Limb (tissue), 2 donors: Measurements from ENCODE around the gene ST6GALNAC4.

Experiments
- DNase-seq, 2 donors: peaks; one replicate each; pipeline ENCODE4 v3.0.0-alpha.2; 2016; ENCODE audit errors: extremely low spot score in 2 of 2

Gene ST6GALNAC4

DNA sequence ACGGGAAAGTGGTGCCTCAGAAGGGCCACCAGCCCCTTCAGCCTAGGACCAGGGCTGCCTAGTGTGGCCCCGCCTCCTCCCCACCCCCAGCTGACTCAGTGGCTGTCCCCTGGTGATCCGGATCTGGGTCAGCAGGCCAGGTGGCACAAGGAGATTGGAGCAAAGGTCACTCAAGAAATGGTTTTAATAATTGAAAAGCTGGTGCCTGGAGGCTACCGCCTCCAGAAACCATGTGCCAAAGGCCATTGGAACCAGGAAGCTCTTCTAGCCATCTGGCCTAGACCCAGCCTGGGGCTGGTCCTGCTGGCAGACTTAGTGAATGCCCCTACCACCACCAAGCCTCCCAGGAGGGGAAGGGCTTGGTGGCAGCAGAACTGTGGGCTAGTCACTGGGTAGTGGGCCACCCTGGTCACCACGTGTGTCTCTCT is 1.5 kb downstream of the ST6GALNAC4 start:
- peak in 1 of 2 donors; percentile 31 for DNase-seq

DNA sequence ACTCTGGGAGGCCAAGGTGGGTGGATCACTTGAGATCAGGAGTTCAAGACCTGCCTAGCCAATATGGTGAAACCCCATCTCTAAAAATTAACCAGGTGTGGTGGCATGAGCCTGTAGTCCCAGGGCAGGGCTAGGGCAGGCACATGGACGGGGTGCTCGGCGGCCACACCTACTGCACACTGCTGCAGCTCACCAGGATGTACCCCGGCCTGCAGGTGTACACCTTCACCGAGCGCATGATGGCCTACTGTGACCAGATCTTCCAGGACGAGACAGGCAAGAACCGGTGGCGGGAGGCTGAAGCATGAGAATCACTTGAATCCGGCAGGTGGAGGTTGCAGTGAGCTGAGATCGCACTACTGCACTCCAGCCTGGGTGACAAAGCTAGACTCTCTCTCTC is 3.2 kb downstream of the ST6GALNAC4 start:
- DNase-seq: no peak

GRCh38 chr9:127912882-127913281 is 4.0 kb downstream of the ST6GALNAC4 start:
- no peak for DNase-seq

DNA sequence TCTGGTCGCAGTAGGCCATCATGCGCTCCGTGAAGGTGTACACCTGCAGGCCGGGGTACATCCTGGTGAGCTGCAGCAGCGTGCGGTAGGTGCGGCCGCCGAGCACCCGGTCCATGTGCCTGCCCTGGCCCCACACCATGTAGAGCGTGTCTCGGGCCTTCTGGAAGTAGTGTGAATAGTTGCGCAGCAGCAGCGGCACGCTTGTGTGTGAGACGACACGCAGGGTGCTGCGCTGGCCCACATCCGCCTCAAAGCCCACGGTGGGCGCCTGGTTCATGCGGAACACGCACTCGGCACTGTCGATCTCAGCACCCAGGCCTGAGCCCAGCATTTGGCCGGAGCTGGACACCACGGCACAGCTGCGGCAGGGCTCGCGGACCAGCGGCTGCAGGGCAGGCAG is 4.5 kb downstream of the ST6GALNAC4 start:
- no peak for DNase-seq

- DNase-seq: peak in 1 of 2 donors; percentile 27
Observed at GRCh38 chr9:127910613-127911205, 6.1 kb downstream of the ST6GALNAC4 start.

- DNase-seq: peak in 1 of 2 donors; percentile 30
Observed at GRCh38 chr9:127909839-127910273, 7.0 kb downstream of the ST6GALNAC4 start.

- peak in 1 of 2 donors; percentile 34 for DNase-seq
Observed at GRCh38 chr9:127908660-127908926, 8.2 kb downstream of the ST6GALNAC4 start.

- no peak for DNase-seq
Observed at GRCh38 chr9:127907867-127908659, 8.8 kb downstream of the ST6GALNAC4 start.

GRCh38 chr9:127905788-127906191 is 11.1 kb downstream of the ST6GALNAC4 start:
- DNase-seq: no peak

DNA sequence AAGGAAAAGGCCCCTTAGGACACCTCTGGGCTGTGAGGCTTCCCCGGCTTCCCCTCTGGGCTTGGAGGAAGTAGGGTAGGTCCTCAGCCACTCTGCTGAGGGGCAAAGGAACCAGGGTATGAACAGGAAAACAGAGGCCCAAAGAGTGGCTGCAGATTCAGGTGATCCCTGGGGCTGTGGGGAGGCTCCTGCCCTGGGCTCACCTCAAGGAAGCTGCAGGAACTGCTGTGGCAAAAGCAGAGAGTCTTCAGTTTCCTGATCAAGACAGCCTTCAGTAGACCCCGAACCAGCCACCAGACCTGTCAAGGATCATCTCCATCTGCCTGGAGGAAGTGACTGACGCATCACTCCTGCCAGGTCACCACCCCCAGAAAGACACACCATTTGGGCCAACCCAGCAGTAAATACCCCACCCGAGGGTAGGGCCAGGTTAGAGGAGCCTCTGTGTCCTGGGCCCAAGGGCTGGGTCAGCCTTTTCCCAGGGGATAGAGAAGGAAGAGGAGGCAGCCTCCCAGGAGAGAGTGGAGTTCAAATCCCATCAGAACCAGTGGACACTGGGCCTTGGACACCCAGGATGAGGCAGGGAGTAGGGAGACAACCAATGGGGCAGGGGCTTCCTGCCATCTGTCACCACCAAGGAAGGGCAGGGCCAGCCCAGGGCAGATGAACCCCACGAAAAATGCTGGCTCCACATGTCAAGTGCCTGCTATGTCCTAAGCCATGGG is 11.7 kb downstream of the ST6GALNAC4 start:
- DNase-seq: no peak

DNA sequence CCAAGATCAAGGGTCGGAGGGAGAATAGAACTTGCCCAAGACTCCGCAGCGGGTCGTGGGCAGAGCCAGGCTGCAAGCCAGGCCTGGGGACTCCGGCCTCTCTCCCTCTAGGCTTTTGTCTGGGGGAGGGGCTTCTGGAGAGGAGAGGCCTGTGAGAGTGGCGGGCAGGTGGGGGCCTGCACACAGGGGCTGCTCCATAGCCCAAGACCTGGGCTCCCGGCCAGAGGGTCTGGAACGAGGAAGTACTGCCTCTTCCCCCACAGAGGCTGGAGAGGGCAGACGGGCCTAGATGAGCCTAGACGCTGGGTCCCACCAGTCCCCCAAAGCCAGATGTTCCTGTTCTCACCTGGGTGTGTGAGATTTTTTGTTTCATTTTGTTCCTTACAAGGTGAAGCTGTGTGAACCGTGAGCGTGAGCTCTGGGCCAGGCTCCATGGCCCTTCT is 12.3 kb downstream of the ST6GALNAC4 start:
- peak in 1 of 2 donors; percentile 73 for DNase-seq

- DNase-seq: peak in 1 of 2 donors; percentile 63
Observed at GRCh38 chr9:127903557-127904475, 13.0 kb downstream of the ST6GALNAC4 start.

DNA sequence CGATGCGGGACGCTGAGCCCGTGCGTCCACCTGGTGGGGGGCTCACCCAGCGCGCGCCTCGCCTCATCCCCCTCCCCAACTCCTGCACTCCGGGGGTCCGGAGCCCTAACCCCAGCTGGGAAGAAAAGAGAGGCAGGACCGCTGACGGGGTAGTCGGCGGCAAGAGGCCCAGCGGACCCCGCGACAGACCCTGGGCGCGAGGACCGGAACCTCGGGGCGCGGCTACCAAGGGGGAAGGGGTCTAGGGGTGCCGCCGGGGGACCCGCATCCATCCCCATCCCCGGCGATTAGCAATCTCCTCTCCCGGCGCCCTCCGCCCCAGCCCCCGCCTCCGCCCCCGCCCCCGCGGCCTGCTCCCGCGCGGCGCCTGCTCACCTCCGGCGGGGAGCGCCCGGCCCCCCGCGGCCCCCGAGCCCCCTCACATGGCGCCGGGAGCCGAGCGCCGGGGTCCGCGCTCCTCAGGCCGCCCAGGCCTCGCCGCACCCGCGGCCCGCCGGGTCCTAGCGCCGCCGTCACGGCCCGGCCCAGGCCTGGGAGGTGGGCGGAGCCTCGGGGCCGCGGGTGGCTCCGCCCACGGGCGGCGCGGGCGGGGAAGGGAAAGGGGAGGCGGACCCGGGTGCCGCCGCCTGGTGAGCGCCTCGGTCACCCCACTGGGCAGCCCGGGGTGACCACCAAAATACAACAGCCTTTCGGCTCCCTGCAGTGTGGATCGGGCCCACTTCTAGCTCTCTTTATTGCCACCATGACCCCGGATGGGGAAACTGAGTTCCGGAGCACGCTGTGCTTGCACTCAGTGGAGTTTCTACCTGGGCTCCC is 17.5 kb downstream of the ST6GALNAC4 start, which contains the start of gene ST6GALNAC6:
Gene ST6GALNAC6, minus strand, starts transcription at position 476 of the 816 bp plus-strand sequence. CDS start 1,622 bp downstream, outside the sequence.
- DNase-seq: peak; percentile 73 to 87

DNA sequence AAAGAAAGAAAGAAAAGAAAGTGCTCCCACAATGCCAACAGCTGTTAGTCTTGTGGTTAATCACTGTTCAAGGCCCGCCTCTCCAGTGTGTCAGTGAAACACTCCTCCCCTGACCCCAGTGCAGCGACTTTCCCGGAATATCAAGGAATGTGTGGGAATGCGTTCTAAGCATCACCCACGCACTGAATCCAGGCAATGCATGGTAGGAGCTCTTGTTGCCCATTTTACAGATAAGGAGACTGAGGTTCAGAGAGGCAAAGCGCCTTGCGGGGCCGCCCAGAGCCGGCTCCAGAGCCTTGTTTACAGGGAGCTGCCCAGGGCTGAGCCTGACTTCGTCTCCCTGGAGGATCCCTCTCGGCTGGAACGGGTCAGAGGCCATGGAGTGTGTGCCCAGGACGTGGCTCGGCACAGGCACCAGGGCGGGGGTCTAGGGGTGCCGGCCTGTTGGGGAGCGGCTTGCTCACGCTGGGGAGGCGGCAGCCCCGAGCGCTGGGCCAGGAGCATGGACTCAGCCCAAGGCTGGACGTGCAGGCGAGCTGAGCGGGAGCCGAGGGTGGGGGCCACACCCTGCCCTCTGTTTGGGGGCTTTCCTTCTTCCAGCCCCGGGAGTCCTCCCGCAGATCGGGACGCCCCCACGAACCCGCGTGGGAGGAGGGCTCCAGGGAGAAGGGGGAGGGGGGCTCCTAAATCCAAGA is 18.3 kb downstream of the ST6GALNAC4 start:
- DNase-seq: peak in 1 of 2 donors; percentile 67

DNA sequence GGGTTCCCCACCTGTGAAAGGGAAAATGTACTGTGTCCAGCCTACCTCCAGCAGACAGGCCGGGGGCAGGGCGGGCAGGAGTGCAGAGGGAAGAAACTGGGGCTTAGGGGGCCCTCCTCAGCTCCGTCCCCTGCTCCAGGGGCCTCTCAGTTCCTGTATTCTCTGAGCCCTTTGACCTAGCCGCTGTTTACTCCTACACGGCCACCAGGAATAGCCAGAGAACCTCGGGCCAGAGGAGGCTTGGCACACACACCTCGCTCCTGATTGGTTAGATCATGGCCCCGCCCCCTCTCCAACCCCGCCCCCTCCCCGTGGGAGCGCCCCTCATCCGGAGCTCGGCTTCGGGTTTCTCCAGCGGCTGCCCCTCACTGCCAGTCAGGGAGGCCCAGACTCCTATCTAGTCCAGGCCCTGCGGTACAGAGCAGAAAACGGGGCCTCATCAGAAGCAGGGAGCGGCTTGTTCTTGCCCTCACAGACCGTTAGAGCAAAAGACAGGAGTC is 19.6 kb downstream of the ST6GALNAC4 start:
- DNase-seq: peak; percentile 75 to 92

GRCh38 chr9:127896395-127897192 is 20.2 kb downstream of the ST6GALNAC4 start:
- DNase-seq: no peak

DNA sequence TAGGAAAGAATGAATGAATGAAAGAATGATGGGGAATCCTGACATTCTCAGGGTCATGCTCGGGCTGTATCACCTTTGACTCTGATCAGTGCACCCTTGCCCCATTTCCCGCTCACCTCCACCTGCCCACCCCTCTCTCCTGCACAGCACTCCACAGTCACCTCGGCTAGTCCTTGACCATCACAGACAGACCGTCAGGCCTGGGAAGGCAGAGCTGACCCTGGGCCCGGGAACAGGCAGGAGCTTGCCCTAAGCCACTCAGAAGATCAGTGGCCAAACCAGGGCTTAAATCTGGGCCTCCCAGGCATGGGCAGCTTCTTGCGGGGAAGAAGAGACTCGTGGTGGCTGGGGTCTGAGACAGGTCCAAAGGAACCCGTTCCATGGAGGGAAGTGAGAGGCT is 21.0 kb downstream of the ST6GALNAC4 start:
- DNase-seq: no peak

DNA sequence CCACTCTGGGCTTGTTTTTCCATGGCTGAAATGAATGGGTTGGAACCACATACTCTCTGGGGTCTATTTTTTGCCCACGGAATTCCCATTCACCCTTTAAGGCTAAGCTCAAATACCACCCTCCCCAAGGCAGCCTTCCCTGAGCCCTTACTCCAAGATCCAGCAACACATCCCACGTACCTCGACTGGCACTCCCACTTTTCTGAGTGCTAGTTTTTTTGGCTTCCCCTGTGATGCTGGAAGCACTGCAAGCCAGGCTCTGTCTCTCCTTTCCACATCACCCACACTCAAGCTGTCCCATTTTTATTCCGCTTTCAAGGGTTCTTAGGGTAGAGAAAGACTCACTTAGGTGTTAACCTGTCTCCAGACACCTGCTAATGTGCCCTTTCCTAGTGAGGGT is 23.4 kb downstream of the ST6GALNAC4 start:
- no peak for DNase-seq

GRCh38 chr9:127892831-127893230 is 24.0 kb downstream of the ST6GALNAC4 start:
- DNase-seq: no peak
